A549 treated with AZD2906 at 1 μM for 4 hours (cell line): ENCODE results near the gene ZNF599. TPM values are rescaled to one million over a fixed set of nuclear protein-coding genes. Genes with fewer than 3 reads are reported as not detected.

ENCODE experiments used
- total RNA-seq: library from RNA; stranded (reverse); fragments of 200-300 nt; extraction: Qiagen RNA extraction; gene quantifications from 5 replicates; pipeline ENCODE4 v1.2.3, GENCODE V29; 2022

Gene ZNF599
- total RNA-seq, result 2.0 to 3.0 TPM (median 2.7 TPM) in 5 replicates

DNA sequence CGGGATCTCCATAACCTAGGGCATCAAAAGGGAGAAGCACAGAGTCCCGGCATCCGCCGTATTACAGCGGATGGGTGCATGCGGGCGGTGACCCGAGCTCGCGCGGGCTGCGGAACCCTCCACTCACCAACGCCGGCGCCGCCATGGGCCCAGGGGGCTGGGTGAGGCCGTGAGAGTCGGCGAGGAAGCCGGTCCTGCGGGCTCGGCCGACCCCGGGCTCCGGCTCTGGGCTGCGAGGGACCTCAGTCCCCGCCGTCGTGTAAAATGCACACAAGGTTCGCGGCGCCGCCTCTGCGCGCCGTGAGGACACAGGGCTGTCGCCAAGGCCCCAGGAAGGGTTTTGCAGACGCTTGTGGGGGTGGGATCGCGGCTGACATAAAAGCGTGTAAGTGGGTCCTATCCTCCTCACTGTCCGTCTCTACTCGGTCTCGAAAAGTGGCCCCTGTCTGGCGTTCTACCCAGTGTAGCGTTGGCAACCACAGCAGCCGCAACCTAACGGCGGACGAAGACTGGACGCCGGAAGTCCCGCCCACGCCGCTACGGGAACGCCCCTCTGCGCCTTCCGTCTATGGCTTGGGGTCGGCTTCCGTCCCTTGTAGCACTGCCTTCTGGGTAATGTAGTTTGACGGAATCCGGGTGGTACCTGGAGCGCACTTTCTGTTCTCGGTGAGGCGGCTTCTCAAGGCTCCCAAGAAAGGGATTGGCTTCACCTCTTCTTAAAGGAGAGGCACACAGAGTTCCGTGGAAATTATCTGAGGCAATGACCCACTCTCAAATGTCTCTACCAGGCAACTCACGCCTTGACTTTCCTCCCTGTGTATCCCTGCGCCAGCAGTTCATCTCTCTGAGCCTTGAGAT lies at the start of gene ZNF599:
ZNF599 (minus strand) TSS at position 519 of the 858 bp plus-strand sequence; CDS start at position 145, 374 bp downstream.

DNA sequence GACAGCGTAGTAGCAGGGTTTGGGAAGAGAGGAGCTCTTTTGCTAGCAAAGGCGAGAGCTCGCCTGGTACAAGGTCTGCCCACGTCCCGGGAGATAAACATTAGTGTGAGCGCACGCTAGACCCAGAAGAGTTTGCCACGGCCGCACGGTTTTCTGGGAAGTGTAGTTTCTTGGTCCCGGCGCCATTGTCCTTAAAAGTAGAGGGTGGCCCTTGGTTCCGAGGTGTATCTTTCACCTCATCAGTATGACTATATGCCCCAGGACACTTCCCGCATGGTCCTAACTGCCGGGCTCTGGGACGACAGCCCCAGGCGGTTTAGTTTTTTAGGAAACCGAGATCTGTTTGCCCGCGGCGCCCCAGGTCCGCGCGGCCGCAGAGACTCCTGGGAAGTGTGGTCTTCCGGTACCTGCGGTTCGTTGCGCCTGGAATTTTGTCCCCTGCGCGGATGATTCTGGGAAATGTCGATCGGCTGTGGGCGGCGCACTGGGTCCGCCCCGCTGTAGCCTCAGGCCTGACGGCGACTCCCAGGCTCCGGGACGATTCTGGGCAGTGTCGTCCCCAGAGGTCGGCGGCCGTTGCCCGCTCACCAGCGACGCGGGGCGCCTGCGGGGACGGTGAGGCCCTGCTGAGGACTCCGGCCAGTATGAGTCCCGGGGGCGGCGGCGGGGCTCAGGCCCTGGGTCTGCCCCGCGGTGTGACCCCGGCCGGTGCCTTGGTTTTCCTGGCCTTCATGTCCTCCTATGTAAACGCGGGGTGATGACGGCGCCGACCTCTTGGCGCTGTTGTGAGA lies 39.1 kb downstream of the ZNF599 start, which contains the start of gene ZNF181:
ZNF181 (plus strand) TSS at position 498 of the 791 bp plus-strand sequence. CDS start 795 bp downstream, outside the sequence.

Other genes with a start within 250 kb of the ZNF599 start
- 0.02 to 0.13 TPM (median 0.10 TPM) in 4 of 5 replicates, not detected in the other for gene SCGB2B2, start 96.1 kb downstream of the ZNF599 start, total RNA-seq
- 13.1 to 16.2 TPM (median 15.4 TPM) in 5 replicates for gene ZNF302, start 95.5 kb downstream of the ZNF599 start, total RNA-seq
- gene ZNF181, start 39.0 kb downstream of the ZNF599 start, total RNA-seq, result 7.9 to 12.0 TPM (median 10.6 TPM) in 5 replicates
- 4.4 to 6.0 TPM (median 4.8 TPM) in 5 replicates for gene ZNF30, start 153.7 kb upstream of the ZNF599 start, total RNA-seq
- gene ZNF792, start 191.0 kb upstream of the ZNF599 start, total RNA-seq, result 1.3 to 2.1 TPM (median 1.5 TPM) in 5 replicates
- gene GRAMD1A, start 227.1 kb upstream of the ZNF599 start, total RNA-seq, result 131 to 148 TPM (median 145 TPM) in 5 replicates